Body of pancreas (tissue), 4 donors: ENCODE measurements around the gene TRAF4.

Experiments
- CTCF ChIP-seq, 7 experiments: fragments of 450-650 bp in 4 of 7; fragments of 200-600 bp in 3 of 7; sonication (generic) in 3 of 7; IDR thresholded peaks; one replicate each; pipeline ENCODE4 v1.5.1; 2016 to 2019; ENCODE audit warnings: antibody characterized with exemption in 7 of 7
- POLR2A ChIP-seq, 3 donors: fragments of 450-650 bp; IDR thresholded peaks; one replicate each; pipeline ENCODE4 v1.6.1; 2016; ENCODE audit warnings: antibody characterized with exemption in 3 of 3, mild to moderate bottlenecking in 2 of 3

GRCh38 chr17:28702752-28703150 lies 41.1 kb upstream of the TRAF4 start:
- TF ChIP-seq CTCF (IDR thresholded peaks at IDR 0.05) (no peak), POLR2A (IDR thresholded peaks at IDR 0.05) (no peak)
